ENCODE results near the gene GPM6B. TPM values are rescaled to one million over a fixed set of nuclear protein-coding genes. Genes with fewer than 3 reads are reported as not detected.

The GPM6B gene
- total and polyA plus RNA-seq, 7 donors: 1.1 to 3.9 (median 2.5) TPM

Other genes with a start within 250 kb of the GPM6B start
- gene EGFL6, start 247.5 kb downstream of the GPM6B start, total RNA-seq: under 1 TPM in 1 of 4 donors, not detected in 3; 0.17 TPM
- not detected for gene EGFL6, start 247.5 kb downstream of the GPM6B start, polyA plus RNA-seq
- 1 to 10 TPM; 3.5 to 5.2 (median 4.1) TPM for gene TCEANC, start 164.0 kb downstream of the GPM6B start, total RNA-seq
- 1 to 10 TPM in 2 of 3 donors, under 1 TPM in 1; 0.95 to 2.5 (median 2.2) TPM for gene TCEANC, start 164.0 kb downstream of the GPM6B start, polyA plus RNA-seq
- gene RAB9A, start 128.0 kb downstream of the GPM6B start, total RNA-seq: 10 to 100 TPM; 13.2 to 15.3 (median 14.2) TPM
- 10 to 100 TPM; 13.0 to 25.4 (median 22.8) TPM for gene RAB9A, start 128.0 kb downstream of the GPM6B start, polyA plus RNA-seq
- 1 to 10 TPM; 3.4 to 6.3 (median 5.0) TPM for gene TRAPPC2, start 82.5 kb downstream of the GPM6B start, total RNA-seq
- gene TRAPPC2, start 82.5 kb downstream of the GPM6B start, polyA plus RNA-seq: 1 to 10 TPM; 2.1 to 4.7 (median 3.9) TPM
- 1 to 10 TPM; 7.2 to 8.2 (median 7.8) TPM for gene OFD1, start 82.3 kb downstream of the GPM6B start, total RNA-seq
- 1 to 10 TPM; 3.3 to 9.5 (median 8.4) TPM for gene OFD1, start 82.3 kb downstream of the GPM6B start, polyA plus RNA-seq
- gene GEMIN8, start 212.8 kb upstream of the GPM6B start, total RNA-seq: 1 to 10 TPM; 7.8 to 8.5 (median 8.3) TPM
- 10 to 100 TPM in 1 of 3 donors, 1 to 10 TPM in 2; 8.2 to 10.8 (median 9.3) TPM for gene GEMIN8, start 212.8 kb upstream of the GPM6B start, polyA plus RNA-seq

Measured in psoas muscle (tissue), 7 donors.